COLO668 (cell line): ENCODE results near the gene PACRG.

Experiments used
- DNase-seq: peaks from one replicate; lab custom pipeline; 2025; ENCODE audit not compliant: unreplicated experiment; lab: John Stamatoyannopoulos, UW

Gene PACRG

DNA sequence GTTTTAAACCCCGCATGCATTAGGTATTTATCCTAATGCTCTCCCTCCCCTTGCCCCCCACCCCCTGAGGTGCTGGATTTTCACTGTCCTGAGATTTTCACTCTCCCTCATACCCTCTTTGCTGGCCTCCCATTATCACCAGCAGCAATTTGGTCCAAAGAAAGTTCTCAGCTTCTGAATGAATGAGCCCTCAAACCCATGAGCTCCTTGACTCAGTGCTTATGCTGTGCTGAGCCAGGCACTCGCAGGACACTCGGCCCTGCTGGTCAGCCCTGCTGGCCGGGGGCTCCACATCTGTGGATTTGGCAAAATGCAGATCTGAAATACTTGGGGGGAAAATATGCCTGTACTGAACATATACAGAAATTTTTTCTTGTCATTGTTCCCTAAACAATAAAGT, 533.6 kb downstream of the PACRG start:
- no peak for DNase-seq

DNA sequence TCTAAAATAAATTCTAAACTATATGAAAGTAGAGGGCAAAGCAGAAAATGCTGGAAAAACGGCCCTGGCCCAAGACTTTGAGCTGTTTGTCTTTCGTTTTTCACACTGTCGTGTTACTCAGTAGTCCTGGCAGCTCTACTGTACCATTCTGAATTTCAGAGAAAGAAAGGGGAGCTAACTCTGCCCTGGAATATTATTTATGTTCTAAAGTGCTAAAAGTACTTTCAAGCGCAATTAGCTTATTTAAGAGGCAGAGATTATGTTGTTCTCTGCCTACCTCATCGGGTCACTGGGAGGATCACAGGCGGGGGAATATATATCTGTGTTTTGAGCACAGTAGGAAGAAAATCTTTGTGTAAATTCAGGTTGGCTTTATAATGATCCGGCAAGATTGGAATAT, 534.3 kb downstream of the PACRG start:
- DNase-seq = no peak

DNA sequence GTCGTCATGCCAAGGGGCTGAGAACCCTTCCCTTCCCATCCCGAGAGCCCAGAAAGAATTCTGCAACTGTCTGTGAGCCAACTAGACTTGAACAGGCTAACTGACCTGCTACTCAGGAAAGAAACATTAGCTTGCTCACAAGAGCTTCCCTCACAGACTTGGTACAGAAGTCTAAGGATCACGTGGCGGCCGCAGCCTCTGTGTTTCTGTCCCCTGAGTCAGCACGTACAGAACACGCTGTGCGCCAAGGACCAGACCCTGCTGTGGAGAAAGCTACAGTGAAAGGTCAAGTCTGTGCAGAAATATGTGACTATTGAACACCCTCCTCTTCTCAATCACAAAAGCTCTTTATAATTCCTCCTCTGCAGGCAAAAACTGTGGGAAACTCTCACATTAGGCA, 535.4 kb downstream of the PACRG start:
- no peak for DNase-seq

DNA sequence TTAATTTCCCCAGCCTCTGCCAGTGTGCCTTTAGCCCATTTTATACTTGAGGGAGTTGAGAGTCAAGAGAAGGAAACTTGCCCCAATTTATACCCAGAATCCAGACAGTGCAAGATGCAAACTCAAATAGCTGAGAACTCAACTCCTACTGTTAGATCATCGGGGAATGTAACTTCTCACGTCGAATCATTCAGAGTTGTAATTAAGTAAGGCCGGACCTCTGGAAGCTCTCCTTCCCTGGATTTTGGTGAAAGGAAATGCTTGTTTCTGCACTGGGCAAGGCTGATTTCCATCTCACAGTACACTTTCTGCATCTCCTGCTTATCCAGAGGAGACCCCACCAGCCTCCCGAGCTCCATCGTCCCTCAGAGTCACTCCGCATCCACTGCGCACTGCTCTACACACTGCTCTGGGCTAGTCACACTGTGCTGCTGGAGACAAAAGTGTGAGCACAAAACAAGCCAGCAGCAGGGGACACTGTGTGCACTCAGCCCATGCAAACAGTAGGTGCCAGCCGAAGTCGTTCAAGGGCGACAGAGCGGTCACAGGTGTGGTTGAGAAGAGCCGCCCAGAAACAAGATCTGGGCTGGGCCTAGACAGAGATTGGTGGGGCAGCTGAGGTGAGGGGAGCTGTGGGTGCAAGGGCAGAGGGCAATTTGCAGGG, 536.4 kb downstream of the PACRG start:
- no peak for DNase-seq

DNA sequence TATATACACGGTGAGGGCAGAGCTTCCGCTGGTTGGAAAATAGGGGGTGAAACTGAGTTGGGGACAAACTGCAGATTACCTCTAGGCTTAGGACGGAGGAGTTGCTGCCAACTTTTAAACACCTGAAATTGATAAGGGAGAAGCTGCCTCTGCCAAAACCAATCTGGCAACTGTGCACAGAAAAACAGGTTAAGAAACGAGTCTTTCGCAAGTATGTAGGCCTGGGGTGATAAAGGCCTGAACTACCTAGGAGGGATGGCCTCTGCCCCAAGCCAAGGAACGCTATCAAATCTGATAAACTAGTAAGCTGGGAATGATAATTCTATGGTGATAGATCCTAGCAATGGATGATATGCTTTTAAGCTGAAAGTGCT, 536.9 kb downstream of the PACRG start:
- no peak for DNase-seq

- DNase-seq = no peak
Observed at GRCh38 chr6:163281634-163282033, 553.9 kb downstream of the PACRG start.

GRCh38 chr6:163282672-163283071, 554.9 kb downstream of the PACRG start:
- no peak for DNase-seq

- no peak for DNase-seq
Observed at GRCh38 chr6:163284151-163284550, 556.4 kb downstream of the PACRG start.

DNA sequence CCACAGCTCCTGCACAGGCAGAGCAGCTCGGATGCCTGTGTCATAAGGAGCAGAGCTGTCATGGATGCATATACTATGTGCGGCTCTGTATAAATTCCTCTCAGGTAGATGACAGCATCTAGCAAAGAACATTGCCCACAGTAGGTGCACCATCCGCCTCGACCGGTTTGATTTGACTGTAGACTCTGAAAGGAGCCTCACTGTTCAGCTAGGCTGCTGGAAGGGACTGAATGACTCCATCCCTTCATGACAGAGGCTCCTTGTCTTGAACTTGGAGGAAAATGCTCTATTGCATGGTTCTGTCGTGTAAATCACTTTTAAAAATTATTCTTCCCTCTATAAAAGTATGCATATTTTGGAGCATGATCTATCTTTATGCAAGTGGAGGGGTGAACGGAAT, 557.9 kb downstream of the PACRG start:
- DNase-seq = no peak

DNA sequence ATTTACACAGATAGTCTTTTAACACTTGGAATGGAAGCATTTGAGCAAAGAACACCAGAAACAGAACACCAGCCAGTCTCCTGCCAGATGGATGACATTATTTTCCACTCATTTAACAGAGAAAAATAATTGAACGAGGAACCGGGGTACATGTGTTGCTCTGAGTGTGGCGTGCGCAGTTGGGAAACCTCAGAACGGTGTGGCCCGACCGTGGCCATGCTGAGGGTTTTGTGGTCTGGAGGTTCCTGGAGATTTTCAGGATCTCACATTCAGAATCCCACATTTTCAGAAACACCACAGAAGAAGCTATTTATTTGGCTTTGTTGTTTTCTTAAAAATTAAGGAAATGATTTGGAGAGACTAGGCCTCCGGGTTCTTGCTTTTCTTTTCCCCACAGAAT, 559.9 kb downstream of the PACRG start:
- DNase-seq = no peak

DNA sequence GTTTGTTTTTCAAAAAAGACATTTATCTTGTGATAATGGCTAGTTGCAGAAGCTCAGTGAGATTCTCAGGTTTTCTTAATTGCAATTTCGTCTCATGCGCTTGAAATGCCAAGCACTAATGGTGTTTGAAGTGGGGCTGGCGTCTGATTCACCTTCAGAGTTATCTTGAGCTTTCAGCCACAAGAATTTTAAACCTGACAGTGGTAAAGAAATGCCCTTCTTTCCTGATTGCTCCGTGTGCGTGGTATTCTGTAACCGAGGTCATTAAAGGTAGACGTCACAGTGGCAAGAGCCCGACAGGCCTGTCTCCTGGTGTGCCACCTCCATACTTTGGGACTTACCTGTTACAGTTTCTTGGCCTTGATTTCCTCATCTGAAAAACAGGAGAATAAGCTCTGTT, 560.3 kb downstream of the PACRG start:
- no peak for DNase-seq

DNA sequence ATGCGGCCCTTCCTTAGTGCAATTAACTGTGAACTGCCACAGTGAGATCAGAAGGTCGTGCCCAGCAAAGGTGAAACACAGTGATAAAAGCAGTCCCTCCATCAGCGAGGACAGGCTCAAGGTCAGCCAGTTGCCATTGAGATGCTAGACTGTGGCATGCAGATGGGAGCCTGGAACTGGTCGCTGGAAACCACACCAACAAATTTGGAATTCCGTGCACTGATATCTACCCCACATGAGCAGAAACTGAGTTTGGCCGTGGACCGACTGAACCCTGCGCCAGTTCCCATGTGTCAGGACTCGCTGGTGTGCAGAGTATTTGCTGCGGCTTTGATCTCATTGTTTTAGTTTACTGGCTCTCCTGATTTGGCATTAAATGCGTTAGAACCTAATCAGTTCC, 561.1 kb downstream of the PACRG start:
- DNase-seq = no peak

- DNase-seq = no peak
Observed at GRCh38 chr6:163289447-163289846, 561.7 kb downstream of the PACRG start.

DNA sequence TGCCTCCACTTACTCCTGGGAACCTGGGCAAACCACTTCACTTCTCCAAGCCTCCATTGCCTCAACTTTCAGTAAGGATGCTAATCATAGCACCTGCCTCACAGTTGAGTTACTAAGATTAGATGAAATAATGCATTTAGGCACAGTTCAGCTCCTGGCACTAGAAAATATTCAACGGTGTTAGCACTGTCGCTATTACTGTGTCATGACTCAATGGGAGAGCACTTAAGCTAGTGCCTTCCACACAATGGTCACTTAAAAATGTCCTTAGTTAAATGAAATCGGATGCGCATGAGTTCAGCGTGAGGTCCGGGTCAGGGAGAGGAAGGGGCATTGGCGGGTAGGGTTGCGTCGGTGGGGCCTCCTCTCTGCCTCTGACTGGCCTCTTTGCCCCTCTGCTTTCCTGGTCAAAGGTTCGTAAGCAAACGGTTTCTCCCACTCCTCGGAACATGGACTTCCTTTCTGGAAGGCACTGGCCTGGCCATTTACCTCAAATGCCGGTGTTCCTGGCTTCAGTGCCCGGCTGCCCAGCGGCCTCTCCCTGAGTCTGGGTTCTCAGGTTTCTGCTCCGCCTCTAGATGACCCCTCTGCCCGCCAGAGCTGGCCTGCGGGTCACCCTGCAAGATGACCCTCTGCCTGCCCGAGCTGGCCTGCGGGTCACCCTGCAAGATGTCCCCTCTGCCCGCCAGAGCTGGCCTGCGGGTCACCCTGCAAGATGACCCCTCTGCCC, 562.9 kb downstream of the PACRG start:
- no peak for DNase-seq

DNA sequence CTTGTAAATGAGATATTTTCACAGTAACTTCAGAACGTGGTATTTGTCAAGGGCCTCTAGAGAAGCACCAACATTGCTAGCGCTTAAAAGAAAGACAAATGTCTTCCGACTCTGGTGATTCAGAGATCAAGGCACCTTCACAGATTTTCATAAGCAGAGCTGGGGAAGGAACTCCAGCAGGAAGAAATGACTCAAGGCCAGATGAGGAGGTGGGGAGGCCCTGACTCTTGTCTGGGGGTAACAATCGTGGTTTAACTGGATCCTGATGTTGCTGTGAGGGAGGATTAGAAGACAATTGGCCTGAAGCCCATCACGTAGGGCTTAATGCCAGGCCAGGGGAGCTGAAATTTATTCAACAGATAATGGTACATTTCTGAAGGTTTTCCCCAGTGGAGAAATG, 563.8 kb downstream of the PACRG start:
- no peak for DNase-seq

- DNase-seq = no peak
Observed at GRCh38 chr6:163293286-163293685, 565.5 kb downstream of the PACRG start.

- DNase-seq = no peak
Observed at GRCh38 chr6:163294734-163295133, 567.0 kb downstream of the PACRG start.

DNA sequence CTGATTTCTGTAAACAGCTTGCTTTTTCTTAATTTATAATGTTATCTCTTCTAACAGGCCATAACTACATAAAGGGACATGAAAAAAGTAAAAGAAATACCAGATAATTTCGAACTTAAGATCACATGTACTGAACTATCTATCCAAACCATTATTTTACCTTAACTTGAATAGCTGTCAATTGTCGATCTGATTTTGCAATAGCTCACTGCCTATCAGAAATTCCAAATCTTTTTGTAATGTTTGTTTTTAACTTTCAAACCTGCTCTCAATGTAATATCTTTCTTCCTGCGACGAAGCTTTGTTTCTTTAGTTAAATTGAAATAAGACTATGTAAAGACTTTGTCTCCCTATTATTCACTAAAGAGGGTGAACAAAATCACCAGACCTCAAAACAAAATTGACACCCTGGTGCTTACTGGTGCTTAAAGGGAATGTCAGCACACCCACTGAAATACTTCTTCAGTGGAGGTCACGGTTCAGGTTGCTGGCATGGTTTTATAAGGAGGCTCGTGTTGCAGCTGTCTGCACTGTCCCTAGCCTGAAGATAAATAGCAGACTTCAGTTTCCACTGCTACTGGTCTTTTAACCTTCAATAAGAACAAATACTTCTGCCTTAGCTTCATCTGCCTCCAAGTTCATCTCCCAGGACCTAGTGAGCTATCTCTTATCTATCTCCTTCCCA, 569.2 kb downstream of the PACRG start:
- no peak for DNase-seq

GRCh38 chr6:163298079-163298830, 570.5 kb downstream of the PACRG start:
- DNase-seq = no peak

GRCh38 chr6:163300838-163301237, 573.1 kb downstream of the PACRG start:
- DNase-seq = no peak

DNA sequence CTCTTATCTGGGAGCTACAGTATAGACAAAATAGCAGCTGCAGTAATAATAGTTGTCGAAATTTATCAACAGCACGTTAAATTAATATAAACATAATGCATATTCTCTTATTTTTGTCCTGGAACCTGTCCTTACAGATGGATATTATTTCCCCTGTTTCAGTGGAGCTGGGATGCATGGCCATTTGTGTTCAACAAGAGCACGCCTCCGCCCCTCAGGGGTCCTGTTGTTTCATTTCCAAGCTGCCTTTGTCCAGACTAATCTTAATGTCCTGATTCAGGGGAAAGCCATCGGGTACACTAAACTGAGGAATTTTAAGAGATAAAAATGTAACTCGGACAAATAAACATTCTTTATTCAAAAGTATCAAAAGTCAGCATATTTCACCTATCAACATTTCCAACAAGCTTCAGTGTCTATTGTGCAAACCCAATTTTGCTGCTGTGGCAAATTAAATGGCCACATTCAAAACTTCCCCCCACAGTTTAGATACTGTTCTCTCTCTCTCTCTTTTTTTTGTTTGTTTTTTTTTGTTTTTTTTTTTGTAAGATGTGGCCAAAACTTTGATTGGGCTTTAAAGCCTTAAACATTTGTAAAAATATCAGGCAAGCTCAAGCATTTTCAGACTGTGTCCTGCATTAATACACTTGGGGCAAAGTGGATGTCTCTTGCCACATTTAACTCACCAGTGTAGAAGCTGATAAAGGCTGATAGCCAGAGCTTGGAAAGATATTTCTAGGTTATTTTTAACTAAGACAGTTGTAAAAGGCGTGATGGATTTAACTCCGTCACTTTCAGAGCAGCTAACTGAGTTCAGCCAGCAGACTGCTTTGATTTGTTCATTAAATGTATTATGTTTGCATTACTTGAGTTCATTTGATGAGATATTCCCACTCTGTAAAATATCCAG, 574.2 kb downstream of the PACRG start:
- DNase-seq = no peak
